ENCODE measurements around the gene ST3GAL6. TPM values are rescaled to one million over a fixed set of nuclear protein-coding genes. Genes with fewer than 3 reads are reported as not detected.

Gene ST3GAL6
- total RNA-seq, 1 donor from 2014 or later: not detected

DNA sequence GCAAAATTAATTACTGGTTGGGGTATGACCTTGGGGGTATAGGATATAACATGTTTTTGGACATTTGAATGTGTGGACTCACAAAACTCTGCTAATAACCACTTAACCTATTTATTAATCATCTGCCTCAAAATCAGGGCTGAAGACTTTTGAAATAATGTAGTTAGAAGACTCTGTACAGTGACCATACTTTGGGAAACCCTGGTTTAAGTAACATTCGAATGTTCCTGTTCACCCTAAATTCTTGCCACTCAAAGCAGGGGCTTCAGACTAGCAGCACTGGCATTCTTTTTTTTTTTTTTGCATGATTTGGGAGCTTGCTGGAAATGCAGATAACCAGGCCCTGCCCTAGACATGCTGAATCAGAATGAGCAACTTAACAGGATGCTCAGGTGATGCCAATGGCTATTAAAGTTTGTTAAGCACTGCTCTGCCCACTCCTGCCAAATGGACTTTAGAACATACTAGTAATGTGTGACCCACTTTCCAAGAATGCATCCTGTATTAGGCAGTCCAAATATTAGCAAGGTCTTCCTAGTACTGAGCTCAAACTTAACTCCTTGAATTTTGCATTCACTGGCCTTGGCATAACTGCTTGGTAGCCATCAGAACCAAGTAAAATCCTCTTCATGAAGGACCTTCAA is 12.7 kb upstream of the ST3GAL6 start:
- intact Hi-C loops (cut with micrococcal nuclease): no loop called here
- Mint-ChIP-seq H3K9me3 (no peaks in the 10 kb centered on the region), H3K4me3 (no peak overlapping the region), H3K36me3 (ENCODE audit: low read depth) (no peaks in the 10 kb centered on the region), H3K27ac (no peak overlapping the region), H3K4me1 (no peaks in the 10 kb centered on the region), H3K27me3 (peaks cover 10% of the 10 kb centered on the region)
- DNase-seq (no peak), ATAC-seq (ENCODE audit: low read depth) (no peak)
- TF ChIP-seq CTCF (IDR thresholded peaks at IDR 0.05): no peak
- CTCF ChIA-PET: no interaction called here
- POLR2A ChIA-PET: no interaction called here

DNA sequence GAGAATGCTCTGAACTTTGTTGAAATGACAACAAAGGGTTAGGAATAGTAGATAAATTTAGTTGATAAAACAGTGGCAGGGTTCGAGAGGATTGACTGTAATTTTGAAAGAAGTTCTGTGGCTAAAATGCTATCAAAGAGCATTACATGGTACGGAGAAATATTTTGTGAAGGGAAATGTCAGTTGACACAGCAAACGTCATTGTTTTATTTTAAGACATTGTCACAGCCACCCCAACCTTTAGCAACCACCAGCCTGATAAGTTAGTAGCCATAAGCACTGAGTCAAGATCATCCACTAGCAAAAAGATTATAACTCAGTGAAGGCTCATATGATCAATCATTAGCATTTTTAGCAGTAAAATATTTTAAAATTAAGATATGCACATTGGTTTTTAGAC is 8.7 kb upstream of the ST3GAL6 start:
- TF ChIP-seq CTCF (IDR thresholded peaks at IDR 0.05): no peak
- H3K27ac Mint-ChIP-seq: no peak overlapping the region
- no peak for ATAC-seq (ENCODE audit: low read depth)

DNA sequence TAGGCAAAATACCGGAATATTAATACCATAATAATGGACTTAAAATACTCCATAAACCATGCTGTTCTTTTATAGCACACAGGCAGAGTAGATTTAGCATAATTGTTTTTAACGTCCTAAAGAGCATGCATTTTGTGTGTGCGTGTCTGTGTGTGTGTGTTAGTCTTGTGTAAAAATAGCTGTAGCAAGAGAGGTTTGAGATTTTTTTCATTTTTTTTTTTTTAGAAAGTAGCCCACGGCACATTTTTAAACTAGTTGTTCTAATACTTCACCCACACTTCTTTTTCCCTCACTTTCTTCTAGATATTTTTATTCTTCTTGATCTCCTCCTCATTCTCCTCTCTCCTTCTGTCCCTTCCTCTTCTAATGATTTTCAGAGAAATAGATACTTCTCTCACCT is 7.5 kb upstream of the ST3GAL6 start:
- no peak overlapping the region for H3K4me3 Mint-ChIP-seq
- no peak for ATAC-seq (ENCODE audit: low read depth)
- H3K36me3 Mint-ChIP-seq (ENCODE audit: low read depth): no peaks in the 10 kb centered on the region
- no peaks in the 10 kb centered on the region for H3K9me3 Mint-ChIP-seq
- no peak for TF ChIP-seq CTCF (IDR thresholded peaks at IDR 0.05)
- intact Hi-C loops (cut with micrococcal nuclease): no loop called here
- ChIA-PET POLR2A (no interaction called here), CTCF (no interaction called here)
- H3K27ac Mint-ChIP-seq: no peak overlapping the region
- no peaks in the 10 kb centered on the region for H3K4me1 Mint-ChIP-seq
- H3K27me3 Mint-ChIP-seq: peaks cover 9% of the 10 kb centered on the region
- DNase-seq: no peak

More for the DNA sequence above, 8.7 kb upstream of the ST3GAL6 start:
- no peak for DNase-seq
- ChIA-PET POLR2A (no interaction called here), CTCF (no interaction called here)
- Mint-ChIP-seq H3K4me3 (no peak overlapping the region), H3K36me3 (ENCODE audit: low read depth) (no peaks in the 10 kb centered on the region), H3K4me1 (no peaks in the 10 kb centered on the region), H3K27me3 (peaks cover 9% of the 10 kb centered on the region), H3K9me3 (no peaks in the 10 kb centered on the region)
- intact Hi-C loops (cut with micrococcal nuclease): no loop called here

- Mint-ChIP-seq H3K4me1 (peaks cover 14% of the 10 kb centered on the region), H3K4me3 (no peak overlapping the region), H3K27ac (no peak overlapping the region), H3K27me3 (peaks cover 14% of the 10 kb centered on the region), H3K9me3 (no peaks in the 10 kb centered on the region), H3K36me3 (ENCODE audit: low read depth) (no peaks in the 10 kb centered on the region)
- no peak for ATAC-seq (ENCODE audit: low read depth)
- no peak for DNase-seq
- ChIA-PET POLR2A (interaction anchor here (0.6 kb wide), 1 partner anchor 787 kb away, joined by 9 read pairs; the partner anchor contains the start of gene RIOX2), CTCF (no interaction called here)
- intact Hi-C loops (cut with micrococcal nuclease): no loop called here
- TF ChIP-seq CTCF (IDR thresholded peaks at IDR 0.05): no peak
These were observed 3.5 kb upstream of the ST3GAL6 start for GRCh38 chr3:98759629-98760028.

DNA sequence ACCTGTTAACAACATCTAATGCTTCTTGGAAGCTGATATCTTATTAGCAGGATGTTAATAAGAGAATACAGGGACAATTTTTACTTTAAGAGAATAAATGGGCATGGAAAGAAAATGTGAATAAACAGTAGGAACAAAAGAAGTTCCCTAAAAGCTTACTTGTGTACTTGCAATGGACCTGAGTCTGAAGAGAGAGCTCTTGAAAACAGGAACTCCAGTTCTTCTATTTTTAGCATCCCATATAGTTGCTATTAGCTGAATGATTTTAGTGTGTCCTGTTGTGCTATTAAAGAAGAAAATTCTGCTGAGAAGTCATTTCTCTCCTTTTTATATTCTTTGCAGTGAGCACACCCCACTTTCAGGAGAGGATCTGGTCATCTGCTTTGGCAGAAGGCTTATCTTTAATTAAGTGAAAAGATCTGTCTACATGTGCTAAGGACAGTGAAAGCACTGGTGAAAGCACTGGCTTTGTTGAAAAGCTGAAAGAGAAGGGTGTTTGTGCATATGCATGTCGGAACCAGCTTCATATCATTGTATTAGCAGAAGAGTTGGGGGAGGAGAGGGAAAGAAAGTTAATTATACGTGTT is 1.4 kb upstream of the ST3GAL6 start:
- Mint-ChIP-seq H3K36me3 (ENCODE audit: low read depth) (no peaks in the 10 kb centered on the region), H3K9me3 (no peaks in the 10 kb centered on the region), H3K27me3 (peaks cover 8% of the 10 kb centered on the region), H3K4me1 (peaks cover 14% of the 10 kb centered on the region), H3K4me3 (no peak overlapping the region), H3K27ac (no peak overlapping the region)
- CTCF ChIA-PET: no interaction called here
- no peak for TF ChIP-seq CTCF (IDR thresholded peaks at IDR 0.05)
- ATAC-seq (ENCODE audit: low read depth): no peak
- POLR2A ChIA-PET: interaction anchor here (0.7 kb wide), 1 partner anchor 52 kb away, joined by 4 read pairs; no protein-coding TSS in a partner anchor
- intact Hi-C loops (cut with micrococcal nuclease): no loop called here
- DNase-seq: no peak
